HEK293 (cell line): ENCODE measurements around the gene SLC39A11.

Experiments
- CTCF ChIA-PET: fragments of 350-600 bp; formaldehyde crosslinking; extraction: SDS; loops from one replicate; lab custom pipeline; 2021; ENCODE audit warnings: antibody characterized with exemption; lab: Yijun Ruan, JAX
- POLR2A ChIA-PET: fragments of 300-600 bp; formaldehyde crosslinking; extraction: SDS; loops from one replicate; lab custom pipeline; 2020; ENCODE audit warnings: antibody characterized with exemption, inconsistent platforms; lab: Yijun Ruan, JAX
- H3K27ac ChIP-seq: fragments of 200-500 bp; sonication (Bioruptor generic); 2 replicates; pipeline ENCODE4 v1.5.1; 2014; ENCODE audit warnings: low read depth, low read length, control low read depth, inconsistent platforms; ENCODE audit errors: extremely low read depth
- H3K36me3 ChIP-seq, 2 experiments: fragments of 200-500 bp in 1 of 2; sonication (Bioruptor generic) in 1 of 2; 1 replicate in 1 of 2; 2 replicates in 1 of 2; pipeline ENCODE4 v1.5.1; 2014 to 2017; ENCODE audit warnings: inconsistent platforms in 2 of 2, low read length in 2 of 2; ENCODE audit not compliant: control insufficient read depth in 2 of 2, insufficient read depth in 1 of 2
- H3K4me1 ChIP-seq: fragments of 200-500 bp; sonication (Bioruptor generic); 2 replicates; pipeline ENCODE4 v1.5.1; 2014; ENCODE audit warnings: mild to moderate bottlenecking, low read length, inconsistent platforms; ENCODE audit not compliant: control insufficient read depth, insufficient read depth
- H3K4me3 ChIP-seq: 2 replicates; pipeline ENCODE4 v1.5.1; 2011; ENCODE audit warnings: low read depth, mild to moderate bottlenecking, control low read depth, low read length, moderate library complexity
- H3K9me3 ChIP-seq: fragments of 200-500 bp; sonication (Bioruptor generic); 2 replicates; pipeline ENCODE4 v1.5.1; 2014; ENCODE audit warnings: low read depth, low read length, inconsistent platforms; ENCODE audit not compliant: control insufficient read depth, insufficient read depth
- GLIS1 ChIP-seq: fragments of 450-650 bp; formaldehyde crosslinking; IDR thresholded peaks from 2 replicates; pipeline ENCODE4 v1.5.1; 2016; ENCODE audit warnings: missing biosample characterization, missing genetic modification characterization
- INSM2 ChIP-seq: fragments of 450-650 bp; formaldehyde crosslinking; IDR thresholded peaks from 2 replicates; pipeline ENCODE4 v1.5.1; 2016; ENCODE audit warnings: missing biosample characterization, missing genetic modification characterization
- OSR2 ChIP-seq: fragments of 450-650 bp; formaldehyde crosslinking; IDR thresholded peaks from 2 replicates; pipeline ENCODE4 v1.5.1; 2016; ENCODE audit warnings: missing biosample characterization, missing genetic modification characterization
- PATZ1 ChIP-seq: fragments of 450-650 bp; formaldehyde crosslinking; IDR thresholded peaks from 2 replicates; pipeline ENCODE4 v1.5.1; 2016; ENCODE audit warnings: missing biosample characterization, missing genetic modification characterization
- PRDM4 ChIP-seq: fragments of 450-650 bp; formaldehyde crosslinking; IDR thresholded peaks from 2 replicates; pipeline ENCODE4 v1.5.1; 2017; ENCODE audit warnings: missing biosample characterization, missing genetic modification characterization
- YY1 ChIP-seq: fragments of 450-650 bp; formaldehyde crosslinking; IDR thresholded peaks from 2 replicates; pipeline ENCODE4 v1.5.1; 2018; ENCODE audit warnings: missing biosample characterization, missing genetic modification characterization
- ZFP69B ChIP-seq: fragments of 450-650 bp; formaldehyde crosslinking; IDR thresholded peaks from 2 replicates; pipeline ENCODE4 v1.5.1; 2016; ENCODE audit warnings: missing biosample characterization, missing genetic modification characterization
- ZIC2 ChIP-seq: fragments of 450-650 bp; formaldehyde crosslinking; IDR thresholded peaks from 2 replicates; pipeline ENCODE4 v1.5.1; 2016; ENCODE audit warnings: missing biosample characterization, missing genetic modification characterization
- ZNF335 ChIP-seq: fragments of 450-650 bp; formaldehyde crosslinking; conservative IDR thresholded peaks from 2 replicates; pipeline ENCODE4 v1.5.1; 2016; ENCODE audit warnings: missing biosample characterization, missing genetic modification characterization
- ZNF513 ChIP-seq: fragments of 450-650 bp; IDR thresholded peaks from 2 replicates; pipeline ENCODE4 v1.5.1; 2018; ENCODE audit warnings: missing biosample characterization, missing genetic modification characterization
- ZNF830 ChIP-seq: fragments of 450-650 bp; IDR thresholded peaks from 2 replicates; pipeline ENCODE4 v1.5.0; 2018; ENCODE audit warnings: missing biosample characterization, missing genetic modification characterization, low read depth, mild to moderate bottlenecking, moderate library complexity
- TF ChIP-seq, protein P1 (sequence below): fragments of 450-650 bp; formaldehyde crosslinking; IDR thresholded peaks from 2 replicates; pipeline ENCODE4 v1.5.1; 2016; ENCODE audit warnings: missing biosample characterization, missing genetic modification characterization, borderline replicate concordance
- TF ChIP-seq, protein P2 (sequence below): fragments of 450-650 bp; formaldehyde crosslinking; IDR thresholded peaks from 2 replicates; pipeline ENCODE4 v1.5.1; 2016; ENCODE audit warnings: missing biosample characterization, missing genetic modification characterization

The SLC39A11 gene

DNA sequence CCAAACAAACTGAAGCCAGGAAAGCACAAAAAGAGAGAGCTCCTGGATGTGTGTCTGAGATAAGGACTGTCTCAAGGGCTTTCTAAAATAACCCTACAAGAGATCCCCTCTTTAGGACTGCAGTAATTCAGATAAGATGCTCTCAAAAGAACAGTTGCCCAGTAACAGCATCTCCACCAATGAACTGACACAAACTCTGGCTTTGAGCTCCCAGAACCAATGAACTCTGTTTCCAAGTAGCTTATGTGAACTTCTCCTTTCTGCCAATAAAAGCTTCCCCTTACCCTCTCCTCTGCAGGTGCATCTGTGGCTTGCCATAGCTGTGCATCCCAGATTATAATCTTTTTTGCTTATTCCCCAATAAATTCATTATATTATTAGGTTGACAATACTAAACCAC is 421.5 kb downstream of the SLC39A11 start (continued):
- TF ChIP-seq ZNF830 (no peak), ZNF335 (no peak), ZNF513 (tag by site-specific recombination) (no peak), OSR2 (tag by site-specific recombination) (no peak)
- TF ChIP-seq, protein P1, sequence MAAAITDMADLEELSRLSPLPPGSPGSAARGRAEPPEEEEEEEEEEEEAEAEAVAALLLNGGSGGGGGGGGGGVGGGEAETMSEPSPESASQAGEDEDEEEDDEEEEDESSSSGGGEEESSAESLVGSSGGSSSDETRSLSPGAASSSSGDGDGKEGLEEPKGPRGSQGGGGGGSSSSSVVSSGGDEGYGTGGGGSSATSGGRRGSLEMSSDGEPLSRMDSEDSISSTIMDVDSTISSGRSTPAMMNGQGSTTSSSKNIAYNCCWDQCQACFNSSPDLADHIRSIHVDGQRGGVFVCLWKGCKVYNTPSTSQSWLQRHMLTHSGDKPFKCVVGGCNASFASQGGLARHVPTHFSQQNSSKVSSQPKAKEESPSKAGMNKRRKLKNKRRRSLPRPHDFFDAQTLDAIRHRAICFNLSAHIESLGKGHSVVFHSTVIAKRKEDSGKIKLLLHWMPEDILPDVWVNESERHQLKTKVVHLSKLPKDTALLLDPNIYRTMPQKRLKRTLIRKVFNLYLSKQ (tag by site-specific recombination), result no peak

DNA sequence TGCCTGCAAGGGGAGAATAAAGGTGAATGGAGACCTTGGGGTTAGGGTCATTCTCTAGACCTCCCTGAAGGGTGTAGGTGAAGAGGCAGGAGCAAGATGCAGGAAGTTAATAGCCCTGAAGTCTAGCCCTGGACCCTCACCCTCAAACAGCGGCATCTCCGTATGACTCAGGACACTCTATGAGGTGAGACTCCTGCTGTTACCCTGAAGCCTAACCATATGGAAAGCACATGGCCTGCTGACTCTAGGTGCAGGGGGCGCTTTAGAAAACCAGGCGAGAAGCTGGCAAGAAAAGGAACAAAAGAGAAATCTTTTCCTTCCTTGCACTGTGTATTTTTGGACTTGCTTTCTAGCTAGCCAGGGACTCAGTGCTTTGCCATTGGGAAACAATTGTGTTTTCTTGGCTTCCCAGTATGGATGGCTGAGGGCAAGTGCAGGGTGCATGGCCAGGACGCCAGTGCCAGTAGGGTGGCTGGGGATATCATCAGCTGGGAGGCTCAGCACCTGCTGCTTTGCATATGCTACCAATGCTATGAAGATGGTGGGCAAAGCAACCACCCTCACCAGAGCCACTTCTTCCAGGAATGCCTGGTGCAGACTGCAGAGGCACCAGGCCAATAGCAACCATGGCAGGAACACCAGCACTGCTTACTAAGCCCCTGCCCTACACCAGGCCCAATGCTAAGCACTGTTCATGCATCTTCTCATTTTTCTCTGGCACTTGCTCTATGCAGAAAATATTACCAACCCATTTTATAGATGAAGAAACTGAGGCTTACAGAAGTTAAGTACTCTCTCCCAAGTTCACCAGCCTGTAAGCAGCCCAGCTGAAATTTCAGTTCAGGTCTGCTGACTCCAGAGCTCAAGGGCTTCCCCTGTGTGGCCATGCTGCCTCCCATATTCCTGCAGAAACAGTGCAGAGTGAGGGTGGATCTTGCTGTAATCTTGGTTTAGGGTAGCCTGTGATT is 425.1 kb downstream of the SLC39A11 start:
- Histone ChIP-seq H3K36me3 (no peaks in the 10 kb centered on the region), H3K27ac (no peak overlapping the region), H3K4me3 (no peak overlapping the region), H3K4me1 (no peaks in the 10 kb centered on the region), H3K9me3 (no peaks in the 10 kb centered on the region)
- ChIA-PET POLR2A (no interaction called here), CTCF (interaction anchor here (2.6 kb wide), 1 partner anchor 110 kb away, joined by 8 read pairs; no protein-coding TSS in a partner anchor)
- peak; percentile 86 for TF ChIP-seq ZIC2 (tag by site-specific recombination)
- TF ChIP-seq, protein P2, sequence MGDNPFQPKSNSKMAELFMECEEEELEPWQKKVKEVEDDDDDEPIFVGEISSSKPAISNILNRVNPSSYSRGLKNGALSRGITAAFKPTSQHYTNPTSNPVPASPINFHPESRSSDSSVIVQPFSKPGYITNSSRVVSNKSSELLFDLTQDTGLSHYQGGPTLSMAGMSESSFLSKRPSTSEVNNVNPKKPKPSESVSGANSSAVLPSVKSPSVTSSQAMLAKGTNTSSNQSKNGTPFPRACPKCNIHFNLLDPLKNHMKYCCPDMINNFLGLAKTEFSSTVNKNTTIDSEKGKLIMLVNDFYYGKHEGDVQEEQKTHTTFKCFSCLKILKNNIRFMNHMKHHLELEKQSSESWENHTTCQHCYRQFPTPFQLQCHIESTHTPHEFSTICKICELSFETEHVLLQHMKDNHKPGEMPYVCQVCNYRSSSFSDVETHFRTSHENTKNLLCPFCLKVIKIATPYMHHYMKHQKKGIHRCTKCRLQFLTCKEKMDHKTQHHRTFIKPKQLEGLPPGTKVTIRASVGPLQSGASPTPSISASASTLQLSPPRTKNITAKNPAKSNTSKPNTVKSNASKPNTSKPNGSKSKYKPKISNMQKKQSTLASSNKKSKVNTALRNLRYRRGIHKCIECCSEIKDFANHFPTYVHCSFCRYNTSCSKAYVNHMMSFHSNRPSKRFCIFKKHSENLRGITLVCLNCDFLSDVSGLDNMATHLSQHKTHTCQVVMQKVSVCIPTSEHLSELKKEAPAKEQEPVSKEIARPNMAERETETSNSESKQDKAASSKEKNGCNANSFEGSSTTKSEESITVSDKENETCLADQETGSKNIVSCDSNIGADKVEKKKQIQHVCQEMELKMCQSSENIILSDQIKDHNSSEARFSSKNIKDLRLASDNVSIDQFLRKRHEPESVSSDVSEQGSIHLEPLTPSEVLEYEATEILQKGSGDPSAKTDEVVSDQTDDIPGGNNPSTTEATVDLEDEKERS (tag by site-specific recombination), result no peak

DNA sequence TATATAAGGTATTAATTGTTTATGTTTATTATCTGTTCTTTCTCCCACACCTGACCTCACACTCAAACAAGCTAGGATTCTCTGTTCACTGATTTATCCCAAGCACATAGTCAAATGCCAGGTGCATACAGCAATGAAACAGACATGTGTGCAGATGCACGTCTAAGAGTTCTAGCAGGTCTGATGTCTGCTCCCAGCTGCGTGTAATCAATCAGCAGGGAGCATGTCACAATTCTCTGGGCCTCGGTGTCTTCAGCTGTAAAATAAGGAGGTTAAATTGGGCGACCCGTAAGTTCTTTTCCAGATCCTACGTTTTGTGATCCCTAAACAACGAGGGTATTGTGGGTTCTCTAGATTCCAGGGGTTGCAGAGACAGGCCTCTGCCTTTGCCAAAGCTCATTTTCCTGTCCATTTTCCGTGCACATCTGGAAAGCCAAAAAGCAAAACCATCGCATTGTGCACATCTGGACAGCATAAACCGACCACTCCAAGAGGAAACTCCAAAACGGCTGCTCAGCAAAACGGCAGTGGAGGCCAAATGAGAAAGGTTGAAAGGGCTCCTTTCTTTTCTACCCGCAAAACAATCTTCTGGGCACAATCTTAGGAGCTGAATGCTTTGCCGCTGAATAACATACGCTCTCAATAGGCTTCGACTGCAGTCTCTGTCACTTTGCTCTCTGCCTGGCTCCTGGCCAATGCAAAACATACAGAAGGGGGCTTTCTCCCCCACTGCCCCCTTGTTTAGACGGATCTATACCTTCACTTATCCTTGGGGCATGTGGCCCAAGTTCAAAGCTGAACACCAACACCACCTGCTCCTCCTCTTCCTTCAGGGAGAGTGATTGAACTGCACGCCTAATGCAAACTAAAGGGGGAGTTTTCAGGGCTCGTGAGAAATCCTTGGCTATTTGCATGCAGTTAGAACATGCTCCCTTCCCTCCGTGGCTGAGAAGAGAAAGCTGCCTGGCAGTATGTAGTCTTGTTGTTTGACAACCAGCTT is 426.3 kb downstream of the SLC39A11 start:
- CTCF ChIA-PET, result interaction anchor here (0.6 to 2.6 kb wide), 4 partner anchors 21 to 1330 kb away, joined by 3 to 8 read pairs (median 4); no protein-coding TSS in a partner anchor
- Histone ChIP-seq H3K36me3 (no peaks in the 10 kb centered on the region), H3K4me1 (peaks cover 4% of the 10 kb centered on the region), H3K4me3 (no peak overlapping the region), H3K27ac (no peak overlapping the region), H3K9me3 (no peaks in the 10 kb centered on the region)
- POLR2A ChIA-PET, result no interaction called here
- no peak for TF ChIP-seq PATZ1 (tag by site-specific recombination)
- no peak for TF ChIP-seq INSM2 (tag by site-specific recombination)
- no peak for TF ChIP-seq ZNF513 (tag by site-specific recombination)
- TF ChIP-seq GLIS1, result no peak
- TF ChIP-seq ZFP69B (tag by site-specific recombination), result no peak
- TF ChIP-seq YY1 (tag by site-specific recombination), result no peak
- TF ChIP-seq PRDM4, result no peak
